ENCODE data around the gene ARFGAP2. TPM values are rescaled to one million over a fixed set of nuclear protein-coding genes. Genes with fewer than 3 reads are reported as not detected.

Gene ARFGAP2
- total RNA-seq, 1 donor from 2014 or later = 78.7 TPM

Small RNAs within 50 kb of the gene (microRNA-seq; reads per million reads assigned to microRNA genes)
- gene MIR6745 (ENCODE audit: unreplicated experiment) = not detected

Other genes with a start within 250 kb of the ARFGAP2 start
- 30.0 TPM for gene CSTPP1, start 240.1 kb downstream of the ARFGAP2 start, total RNA-seq (ENCODE audit: unreplicated experiment)
- gene PACSIN3, start 9.6 kb upstream of the ARFGAP2 start, total RNA-seq (ENCODE audit: unreplicated experiment) = 10.7 TPM
- gene DDB2, start 38.1 kb upstream of the ARFGAP2 start, total RNA-seq (ENCODE audit: unreplicated experiment) = 64.4 TPM
- 52.3 TPM for gene ACP2, start 71.9 kb upstream of the ARFGAP2 start, total RNA-seq (ENCODE audit: unreplicated experiment)
- gene NR1H3, start 81.1 kb upstream of the ARFGAP2 start, total RNA-seq (ENCODE audit: unreplicated experiment) = 61.2 TPM
- 61.2 TPM for gene MADD, start 93.3 kb upstream of the ARFGAP2 start, total RNA-seq (ENCODE audit: unreplicated experiment)
- not detected for gene MYBPC3, start 175.8 kb upstream of the ARFGAP2 start, total RNA-seq (ENCODE audit: unreplicated experiment)
- not detected for gene SPI1, start 201.7 kb upstream of the ARFGAP2 start, total RNA-seq (ENCODE audit: unreplicated experiment)
- gene SLC39A13, start 231.7 kb upstream of the ARFGAP2 start, total RNA-seq (ENCODE audit: unreplicated experiment) = 40.9 TPM
- 127 TPM for gene PSMC3, start 249.6 kb upstream of the ARFGAP2 start, total RNA-seq (ENCODE audit: unreplicated experiment)

Data from endothelial cell (in vitro differentiated cells).